H1 (cell line): Measurements from ENCODE around the gene RCAN3.

Source experiments
- EZH2 ChIP-seq: fragments of 200-600 bp; sonication (generic); IDR thresholded peaks from 2 replicates; pipeline ENCODE4 v1.7.1; 2012; ENCODE audit warnings: low read depth, mild to moderate bottlenecking, moderate library complexity, low read length, inconsistent platforms; ENCODE audit not compliant: severe bottlenecking
- HDAC2 ChIP-seq, 2 experiments: fragments of 300-600 bp in 1 of 2; sonication (generic) in 1 of 2; IDR thresholded peaks; 2 replicates each; pipeline ENCODE4 v1.6.1; 2011 to 2012; ENCODE audit warnings: low read depth in 2 of 2, low read length in 2 of 2, mild to moderate bottlenecking in 2 of 2, moderate library complexity in 2 of 2, borderline replicate concordance in 1 of 2, inconsistent platforms in 1 of 2
- KDM5A ChIP-seq: fragments of 200-600 bp; IDR thresholded peaks from 2 replicates; pipeline ENCODE4 v1.7.1; 2012; ENCODE audit warnings: mild to moderate bottlenecking, low read length, inconsistent platforms, mixed read lengths
- NANOG ChIP-seq: IDR thresholded peaks from 2 replicates; pipeline ENCODE4 v1.6.1; 2011; ENCODE audit warnings: low read length, low read depth, mild to moderate bottlenecking, inconsistent platforms; ENCODE audit not compliant: insufficient read depth, poor library complexity, severe bottlenecking
- POLR2A ChIP-seq, 2 experiments: IDR thresholded peaks; 1 replicate in 1 of 2; 2 replicates in 1 of 2; pipeline ENCODE4 v1.6.1; 2011; ENCODE audit warnings: low read depth in 2 of 2, low read length in 2 of 2, mild to moderate bottlenecking in 2 of 2; ENCODE audit errors: control extremely low read depth in 1 of 2
- POLR2AphosphoS5 ChIP-seq: IDR thresholded peaks from 2 replicates; pipeline ENCODE4 v1.6.1; 2011; ENCODE audit warnings: low read depth, low read length
- RAD21 ChIP-seq, 2 experiments: IDR thresholded peaks in 1 of 2; conservative IDR thresholded peaks in 1 of 2; 2 replicates each; pipeline ENCODE4 v1.6.1; 2011; ENCODE audit warnings: low read depth in 2 of 2, low read length in 2 of 2, improper control_type of control experiment in 1 of 2, inconsistent platforms in 1 of 2, mild to moderate bottlenecking in 1 of 2, moderate library complexity in 1 of 2
- SRF ChIP-seq: IDR thresholded peaks from 2 replicates; pipeline ENCODE4 v1.6.1; 2011; ENCODE audit warnings: mild to moderate bottlenecking, low read depth, low read length, moderate library complexity
- TAF1 ChIP-seq: IDR thresholded peaks from 2 replicates; pipeline ENCODE4 v1.6.1; 2011; ENCODE audit warnings: mild to moderate bottlenecking, low read depth, low read length
- TCF12 ChIP-seq: IDR thresholded peaks from 2 replicates; pipeline ENCODE4 v1.6.1; 2011; ENCODE audit warnings: low read depth, mild to moderate bottlenecking, low read length
- ZNF274 ChIP-seq: IDR thresholded peaks from 2 replicates; pipeline ENCODE4 v1.7.0; 2012; ENCODE audit warnings: low read length, borderline replicate concordance; ENCODE audit errors: extremely low read depth
- TF ChIP-seq, protein P1 (sequence below), 3 experiments: IDR thresholded peaks; 1 replicate in 2 of 3; 2 replicates in 1 of 3; pipeline versions ENCODE4 v1.5.1 to v1.6.1; 2011; ENCODE audit warnings: low read length in 3 of 3, mild to moderate bottlenecking in 3 of 3, inconsistent platforms in 2 of 3, low read depth in 1 of 3, moderate library complexity in 1 of 3; ENCODE audit not compliant: insufficient read depth in 1 of 3; ENCODE audit errors: control extremely low read depth in 1 of 3

DNA sequence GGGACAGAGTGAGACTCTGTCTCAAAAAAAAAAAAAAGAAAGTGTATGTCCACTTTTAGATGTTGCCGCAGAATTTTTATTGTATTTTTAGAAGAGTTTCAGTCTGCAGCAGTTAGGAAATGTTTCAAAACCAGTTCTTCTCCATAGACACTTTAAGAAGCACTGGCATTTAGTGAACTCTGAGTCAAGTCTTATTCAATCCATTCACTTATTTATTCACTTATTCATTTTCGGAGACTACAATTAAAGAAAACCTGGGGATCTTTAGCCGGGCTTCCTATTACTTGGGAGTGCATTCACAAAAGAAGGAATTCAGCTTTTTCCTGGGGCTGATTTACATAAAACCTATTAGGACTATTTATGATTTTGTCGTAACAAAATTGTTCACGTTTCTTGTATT, 12.3 kb downstream of the RCAN3 start:
- TF ChIP-seq HDAC2 (IDR thresholded peaks at IDR 0.05; ENCODE audit: borderline replicate concordance in 1 of 2, low read depth in 2 of 2, low read length in 2 of 2) (no peak), TAF1 (no peak), SRF (no peak), KDM5A (no peak), RAD21 (IDR thresholded peaks at IDR 0.05 in 1 of 2, conservative IDR thresholded peaks at IDR 0.05 in 1 of 2; ENCODE audit: low read depth in 2 of 2, low read length in 2 of 2) (no peak), POLR2A (IDR thresholded peaks at IDR 0.05; ENCODE audit: control extremely low read depth in 1 of 2, low read depth in 2 of 2, low read length in 2 of 2) (no peak), TCF12 (no peak), ZNF274 (no peak), EZH2 (no peak), NANOG (no peak), POLR2AphosphoS5 (no peak)
- TF ChIP-seq, protein P1, sequence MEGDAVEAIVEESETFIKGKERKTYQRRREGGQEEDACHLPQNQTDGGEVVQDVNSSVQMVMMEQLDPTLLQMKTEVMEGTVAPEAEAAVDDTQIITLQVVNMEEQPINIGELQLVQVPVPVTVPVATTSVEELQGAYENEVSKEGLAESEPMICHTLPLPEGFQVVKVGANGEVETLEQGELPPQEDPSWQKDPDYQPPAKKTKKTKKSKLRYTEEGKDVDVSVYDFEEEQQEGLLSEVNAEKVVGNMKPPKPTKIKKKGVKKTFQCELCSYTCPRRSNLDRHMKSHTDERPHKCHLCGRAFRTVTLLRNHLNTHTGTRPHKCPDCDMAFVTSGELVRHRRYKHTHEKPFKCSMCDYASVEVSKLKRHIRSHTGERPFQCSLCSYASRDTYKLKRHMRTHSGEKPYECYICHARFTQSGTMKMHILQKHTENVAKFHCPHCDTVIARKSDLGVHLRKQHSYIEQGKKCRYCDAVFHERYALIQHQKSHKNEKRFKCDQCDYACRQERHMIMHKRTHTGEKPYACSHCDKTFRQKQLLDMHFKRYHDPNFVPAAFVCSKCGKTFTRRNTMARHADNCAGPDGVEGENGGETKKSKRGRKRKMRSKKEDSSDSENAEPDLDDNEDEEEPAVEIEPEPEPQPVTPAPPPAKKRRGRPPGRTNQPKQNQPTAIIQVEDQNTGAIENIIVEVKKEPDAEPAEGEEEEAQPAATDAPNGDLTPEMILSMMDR (IDR thresholded peaks at IDR 0.05; ENCODE audit: control extremely low read depth in 1 of 3, insufficient read depth in 1 of 3, low read depth in 1 of 3, low read length in 3 of 3) = no peak
